Muscle layer of duodenum (tissue), 2 donors: ENCODE data around the gene PCDH10.

ENCODE experiments used
- H3K27ac ChIP-seq: one replicate; pipeline ENCODE4 v1.7.0; 2013; ENCODE audit warnings: mild to moderate bottlenecking, low read length
- H3K27me3 ChIP-seq: one replicate; pipeline ENCODE4 v1.7.0; 2013; ENCODE audit warnings: low read depth, mild to moderate bottlenecking, control low read depth, low read length
- H3K36me3 ChIP-seq, 2 donors: one replicate each; pipeline ENCODE4 v1.7.0; 2013; ENCODE audit warnings: low read length in 2 of 2, control low read depth in 1 of 2, mild to moderate bottlenecking in 1 of 2; ENCODE audit not compliant: insufficient read depth in 2 of 2, control insufficient read depth in 1 of 2
- H3K4me1 ChIP-seq, 2 donors: one replicate each; pipeline ENCODE4 v1.7.0; 2013; ENCODE audit warnings: low read length in 2 of 2, mild to moderate bottlenecking in 2 of 2, control low read depth in 1 of 2, moderate library complexity in 1 of 2; ENCODE audit not compliant: insufficient read depth in 2 of 2, control insufficient read depth in 1 of 2
- H3K4me3 ChIP-seq, 2 donors: one replicate each; pipeline ENCODE4 v1.7.0; 2013; ENCODE audit warnings: low read length in 2 of 2, low read depth in 1 of 2, mild to moderate bottlenecking in 1 of 2
- H3K9me3 ChIP-seq, 2 donors: one replicate each; pipeline ENCODE4 v1.7.0; 2013; ENCODE audit warnings: low read length in 2 of 2, control low read depth in 1 of 2, mild to moderate bottlenecking in 1 of 2; ENCODE audit not compliant: control insufficient read depth in 1 of 2
- donor health status: healthy.

PCDH10 gene

GRCh38 chr4:133151691-133152329, 2.7 kb downstream of the PCDH10 start:
- Histone ChIP-seq H3K4me3 (peak overlapping the region; percentile 27 to 76), H3K27ac (no peak overlapping the region), H3K36me3 (no peaks in the 10 kb centered on the region), H3K9me3 (no peaks in the 10 kb centered on the region), H3K27me3 (peaks cover 37% of the 10 kb centered on the region), H3K4me1 (peaks cover 6 to 61% of the 10 kb centered on the region in 2 donors)

DNA sequence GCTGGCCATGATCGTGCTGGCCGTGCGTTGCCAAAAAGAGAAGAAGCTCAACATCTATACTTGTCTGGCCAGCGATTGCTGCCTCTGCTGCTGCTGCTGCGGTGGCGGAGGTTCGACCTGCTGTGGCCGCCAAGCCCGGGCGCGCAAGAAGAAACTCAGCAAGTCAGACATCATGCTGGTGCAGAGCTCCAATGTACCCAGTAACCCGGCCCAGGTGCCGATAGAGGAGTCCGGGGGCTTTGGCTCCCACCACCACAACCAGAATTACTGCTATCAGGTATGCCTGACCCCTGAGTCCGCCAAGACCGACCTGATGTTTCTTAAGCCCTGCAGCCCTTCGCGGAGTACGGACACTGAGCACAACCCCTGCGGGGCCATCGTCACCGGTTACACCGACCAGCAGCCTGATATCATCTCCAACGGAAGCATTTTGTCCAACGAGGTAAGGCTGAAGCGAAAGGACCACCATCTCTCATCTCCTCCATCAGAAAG, 3.3 kb downstream of the PCDH10 start:
- Histone ChIP-seq H3K9me3 (no peaks in the 10 kb centered on the region), H3K36me3 (no peaks in the 10 kb centered on the region), H3K27ac (no peak overlapping the region), H3K4me3 (peak overlapping the region; percentile 27 to 76), H3K4me1 (peaks cover 6 to 56% of the 10 kb centered on the region in 2 donors), H3K27me3 (peaks cover 37% of the 10 kb centered on the region)

GRCh38 chr4:133152831-133153481, 3.9 kb downstream of the PCDH10 start:
- H3K4me3 ChIP-seq = peak overlapping the region; percentile 27 to 76
- peaks cover 6 to 52% of the 10 kb centered on the region in 2 donors for H3K4me1 ChIP-seq
- H3K9me3 ChIP-seq = no peaks in the 10 kb centered on the region
- no peak overlapping the region for H3K27ac ChIP-seq
- peaks cover 36% of the 10 kb centered on the region for H3K27me3 ChIP-seq
- H3K36me3 ChIP-seq = no peaks in the 10 kb centered on the region

GRCh38 chr4:133154725-133155124, 5.6 kb downstream of the PCDH10 start:
- Histone ChIP-seq H3K4me1 (peaks cover 1 to 34% of the 10 kb centered on the region in 2 donors), H3K36me3 (no peaks in the 10 kb centered on the region), H3K4me3 (no peak overlapping the region), H3K27me3 (peaks cover 28% of the 10 kb centered on the region), H3K27ac (no peak overlapping the region), H3K9me3 (no peaks in the 10 kb centered on the region)

GRCh38 chr4:133156096-133156495, 7.0 kb downstream of the PCDH10 start:
- no peaks in the 10 kb centered on the region for H3K9me3 ChIP-seq
- H3K4me3 ChIP-seq = no peak overlapping the region
- peaks cover 16% of the 10 kb centered on the region for H3K27me3 ChIP-seq
- H3K27ac ChIP-seq = no peak overlapping the region
- H3K36me3 ChIP-seq = no peaks in the 10 kb centered on the region
- peaks cover 0 to 21% of the 10 kb centered on the region in 2 donors for H3K4me1 ChIP-seq

DNA sequence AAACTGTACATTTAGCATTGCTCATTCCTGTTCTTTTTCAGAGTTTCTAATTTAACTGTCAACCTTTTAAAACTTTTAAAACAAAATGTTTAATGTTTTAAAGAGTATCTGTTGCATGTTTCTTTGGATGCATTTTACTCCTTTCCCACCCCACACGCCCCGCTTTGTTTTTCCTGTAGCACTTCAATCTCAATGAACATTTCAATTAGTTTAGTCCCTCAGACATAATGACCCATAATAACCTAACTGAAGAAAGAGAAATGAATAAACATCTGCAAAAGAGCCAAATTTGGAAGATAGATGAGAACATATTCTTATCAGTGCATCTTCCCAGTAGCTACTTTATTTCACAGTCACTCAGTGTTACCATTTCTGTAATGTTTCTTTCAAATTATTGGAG, 7.5 kb downstream of the PCDH10 start:
- Histone ChIP-seq H3K4me3 (no peak overlapping the region), H3K36me3 (no peaks in the 10 kb centered on the region), H3K9me3 (no peaks in the 10 kb centered on the region), H3K4me1 (peaks cover 0 to 16% of the 10 kb centered on the region in 2 donors), H3K27ac (no peak overlapping the region), H3K27me3 (peaks cover 11% of the 10 kb centered on the region)

DNA sequence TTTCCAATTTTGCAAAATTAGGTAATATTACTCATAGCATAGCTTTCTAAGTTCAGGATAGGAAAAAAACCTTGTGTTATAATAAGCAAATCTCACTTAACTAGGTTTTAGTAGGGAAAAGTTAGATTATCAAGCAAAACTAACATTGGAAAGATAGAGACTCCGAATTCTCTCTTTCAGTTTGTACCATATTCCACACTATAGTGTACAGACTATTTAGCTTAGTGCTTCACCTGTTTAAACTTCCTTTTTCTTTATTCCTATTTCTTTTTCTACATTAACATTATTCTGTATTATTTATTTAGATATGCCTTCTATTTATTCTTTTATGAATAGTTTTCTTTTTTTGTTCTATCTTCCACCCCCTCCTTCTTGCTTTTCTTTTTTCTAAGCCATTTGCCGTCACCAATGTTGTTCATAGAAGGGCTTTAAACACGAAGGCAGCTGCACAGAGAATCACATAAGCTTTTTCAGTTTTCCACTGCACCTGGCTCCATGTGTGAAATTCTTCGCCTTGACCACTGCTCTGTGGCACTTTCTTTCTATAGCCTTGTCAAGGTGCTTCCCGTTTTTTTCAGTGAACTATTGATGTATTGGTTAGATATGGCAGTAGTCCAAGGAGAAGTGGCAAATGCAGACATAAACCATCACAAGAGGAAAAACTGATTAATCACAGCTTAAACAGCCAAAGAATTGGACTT, 8.5 kb downstream of the PCDH10 start:
- no peak overlapping the region for H3K4me3 ChIP-seq
- H3K36me3 ChIP-seq = no peaks in the 10 kb centered on the region
- no peaks in the 10 kb centered on the region for H3K9me3 ChIP-seq
- H3K27me3 ChIP-seq = peaks cover 3% of the 10 kb centered on the region
- peaks cover 0 to 6% of the 10 kb centered on the region in 2 donors for H3K4me1 ChIP-seq
- H3K27ac ChIP-seq = no peak overlapping the region

DNA sequence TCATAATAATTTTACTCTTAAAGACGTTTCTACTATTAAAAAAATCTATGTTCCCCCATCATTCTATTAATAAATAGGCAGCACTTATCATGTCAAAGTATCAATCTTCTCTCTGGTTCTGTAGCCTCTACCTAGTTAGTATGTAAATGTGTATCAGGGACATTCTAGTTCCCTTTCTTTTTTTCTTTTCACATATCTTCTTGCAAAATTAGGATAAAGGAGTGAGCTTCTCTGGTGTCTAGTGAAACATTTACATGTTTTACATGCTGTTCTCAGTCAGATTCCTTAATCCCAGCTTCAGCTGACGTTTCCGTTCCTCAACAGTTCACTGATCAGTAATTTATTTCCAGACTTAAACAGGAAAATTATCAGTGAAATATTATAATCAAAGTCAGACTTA, 11.8 kb downstream of the PCDH10 start:
- Histone ChIP-seq H3K27me3 (no peaks in the 10 kb centered on the region), H3K4me3 (no peak overlapping the region), H3K4me1 (no peaks in the 10 kb centered on the region), H3K36me3 (no peaks in the 10 kb centered on the region), H3K9me3 (no peaks in the 10 kb centered on the region), H3K27ac (no peak overlapping the region)

DNA sequence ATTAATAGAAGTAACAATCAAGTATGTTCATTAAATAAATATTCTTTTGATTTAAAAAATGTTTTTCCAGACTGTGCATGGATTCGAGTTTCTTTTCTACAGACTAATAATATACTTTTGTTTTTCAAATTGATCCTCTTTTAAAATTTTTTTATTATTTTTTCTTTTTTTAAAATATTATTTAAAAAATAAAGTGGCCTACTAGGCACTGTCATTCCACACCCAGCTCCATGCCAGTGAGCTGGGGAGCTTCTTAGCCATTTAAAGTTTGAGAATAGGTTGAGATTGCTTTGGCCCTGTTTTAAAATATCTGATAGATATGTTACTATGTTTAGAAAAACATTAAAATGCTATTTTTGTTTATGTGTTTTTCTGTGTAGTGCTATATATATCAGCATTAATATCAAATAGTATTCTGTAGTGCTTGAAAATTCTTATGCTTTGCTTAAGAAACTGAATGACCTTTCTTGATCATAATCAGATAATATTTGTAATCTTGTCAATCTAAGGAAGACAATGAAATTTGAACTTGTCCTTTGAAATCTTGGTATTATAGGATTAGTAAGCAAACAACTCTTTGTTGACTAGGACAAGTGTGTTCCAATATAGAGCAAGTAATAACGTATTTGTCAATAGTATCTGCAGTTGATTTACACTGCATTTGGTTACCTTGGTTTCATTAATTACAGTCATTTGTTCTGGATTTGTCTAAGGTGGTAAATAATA, 12.6 kb downstream of the PCDH10 start:
- H3K36me3 ChIP-seq = no peaks in the 10 kb centered on the region
- H3K9me3 ChIP-seq = no peaks in the 10 kb centered on the region
- H3K27me3 ChIP-seq = no peaks in the 10 kb centered on the region
- H3K4me1 ChIP-seq = no peaks in the 10 kb centered on the region
- no peak overlapping the region for H3K27ac ChIP-seq
- H3K4me3 ChIP-seq = no peak overlapping the region

DNA sequence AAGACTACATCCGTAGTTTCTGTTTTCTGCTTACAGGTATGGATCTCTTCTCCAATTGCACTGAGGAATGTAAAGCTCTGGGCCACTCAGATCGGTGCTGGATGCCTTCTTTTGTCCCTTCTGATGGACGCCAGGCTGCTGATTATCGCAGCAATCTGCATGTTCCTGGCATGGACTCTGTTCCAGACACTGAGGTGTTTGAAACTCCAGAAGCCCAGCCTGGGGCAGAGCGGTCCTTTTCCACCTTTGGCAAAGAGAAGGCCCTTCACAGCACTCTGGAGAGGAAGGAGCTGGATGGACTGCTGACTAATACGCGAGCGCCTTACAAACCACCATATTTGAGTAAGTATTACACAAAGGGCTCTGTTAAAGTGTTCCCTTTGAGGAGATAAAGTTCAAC, 13.8 kb downstream of the PCDH10 start:
- no peaks in the 10 kb centered on the region for H3K4me1 ChIP-seq
- no peaks in the 10 kb centered on the region for H3K27me3 ChIP-seq
- no peak overlapping the region for H3K4me3 ChIP-seq
- H3K9me3 ChIP-seq = no peaks in the 10 kb centered on the region
- no peaks in the 10 kb centered on the region for H3K36me3 ChIP-seq
- H3K27ac ChIP-seq = no peak overlapping the region

GRCh38 chr4:133178956-133179355, 29.9 kb downstream of the PCDH10 start:
- no peaks in the 10 kb centered on the region for H3K9me3 ChIP-seq
- no peak overlapping the region for H3K27ac ChIP-seq
- H3K27me3 ChIP-seq = no peaks in the 10 kb centered on the region
- H3K4me3 ChIP-seq = no peak overlapping the region
- no peaks in the 10 kb centered on the region for H3K4me1 ChIP-seq
- no peaks in the 10 kb centered on the region for H3K36me3 ChIP-seq
